B cell (primary cell): ENCODE results near the gene SYNE1.

Experiments used
- EZH2 ChIP-seq: IDR thresholded peaks from 2 replicates; pipeline ENCODE4 v1.6.1; 2012; ENCODE audit warnings: borderline replicate concordance, low read depth, mild to moderate bottlenecking, moderate library complexity, low read length; ENCODE audit not compliant: insufficient read depth, poor library complexity, severe bottlenecking
- TF ChIP-seq, protein P1 (sequence below): fragments of 200-600 bp; IDR thresholded peaks from one replicate; pipeline ENCODE4 v1.8.0; 2022; ENCODE audit warnings: antibody characterized with exemption, mild to moderate bottlenecking

DNA sequence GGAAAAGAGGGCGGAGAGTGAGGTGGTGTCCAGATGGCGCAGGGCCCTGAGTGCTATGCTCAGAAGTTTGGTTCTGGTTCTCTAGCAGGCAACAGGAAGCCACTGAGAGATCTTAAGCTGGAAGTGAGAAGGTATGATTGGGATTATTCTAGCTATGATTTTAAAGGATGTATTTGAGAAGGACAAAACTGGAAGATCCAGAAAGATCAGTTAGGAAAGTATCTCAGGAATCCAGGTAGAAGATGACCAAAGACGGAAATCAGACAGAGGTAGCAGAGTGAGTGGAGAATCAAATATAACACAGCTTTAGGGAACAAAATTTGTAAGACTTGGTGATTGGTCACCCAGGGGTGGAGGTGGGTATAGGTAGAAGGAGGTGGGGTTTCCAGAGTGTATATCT, 5.8 kb downstream of the SYNE1 start:
- TF ChIP-seq, protein P1, sequence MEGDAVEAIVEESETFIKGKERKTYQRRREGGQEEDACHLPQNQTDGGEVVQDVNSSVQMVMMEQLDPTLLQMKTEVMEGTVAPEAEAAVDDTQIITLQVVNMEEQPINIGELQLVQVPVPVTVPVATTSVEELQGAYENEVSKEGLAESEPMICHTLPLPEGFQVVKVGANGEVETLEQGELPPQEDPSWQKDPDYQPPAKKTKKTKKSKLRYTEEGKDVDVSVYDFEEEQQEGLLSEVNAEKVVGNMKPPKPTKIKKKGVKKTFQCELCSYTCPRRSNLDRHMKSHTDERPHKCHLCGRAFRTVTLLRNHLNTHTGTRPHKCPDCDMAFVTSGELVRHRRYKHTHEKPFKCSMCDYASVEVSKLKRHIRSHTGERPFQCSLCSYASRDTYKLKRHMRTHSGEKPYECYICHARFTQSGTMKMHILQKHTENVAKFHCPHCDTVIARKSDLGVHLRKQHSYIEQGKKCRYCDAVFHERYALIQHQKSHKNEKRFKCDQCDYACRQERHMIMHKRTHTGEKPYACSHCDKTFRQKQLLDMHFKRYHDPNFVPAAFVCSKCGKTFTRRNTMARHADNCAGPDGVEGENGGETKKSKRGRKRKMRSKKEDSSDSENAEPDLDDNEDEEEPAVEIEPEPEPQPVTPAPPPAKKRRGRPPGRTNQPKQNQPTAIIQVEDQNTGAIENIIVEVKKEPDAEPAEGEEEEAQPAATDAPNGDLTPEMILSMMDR: no peak
- TF ChIP-seq EZH2: no peak
